Adrenal gland (tissue), 12 donors: ENCODE measurements around the gene CEPT1. TPM values are rescaled to one million over a fixed set of nuclear protein-coding genes. Genes with fewer than 3 reads are reported as not detected.

Experiments used
- DNase-seq, 7 donors: peaks; one replicate each; pipeline ENCODE4 v3.0.0-alpha.2; 2019 to 2020
- H3K27ac ChIP-seq, 5 donors: fragments of 200-600 bp; sonication (generic) in 4 of 5; 1 replicate in 3 of 5; 2 replicates in 2 of 5; pipeline versions ENCODE4 v1.5.1 to v1.8.0; 2016 to 2020; ENCODE audit warnings: mild to moderate bottlenecking in 1 of 5
- H3K27me3 ChIP-seq: fragments of 200-600 bp; 2 replicates; pipeline ENCODE4 v1.8.0; 2021
- H3K36me3 ChIP-seq, 2 donors: fragments of 200-600 bp; replicated peaks in 1 of 2; 1 replicate in 1 of 2; 2 replicates in 1 of 2; pipeline versions ENCODE4 v1.5.1 to v1.8.0; 2018 to 2022
- H3K4me1 ChIP-seq, 2 donors: fragments of 200-600 bp; replicated peaks in 1 of 2; 1 replicate in 1 of 2; 2 replicates in 1 of 2; pipeline versions ENCODE4 v1.5.1 to v1.8.0; 2018 to 2021
- H3K4me3 ChIP-seq, 4 donors: fragments of 200-600 bp; sonication (generic) in 3 of 4; one replicate each; pipeline ENCODE4 v1.5.1; 2016 to 2018
- H3K9me3 ChIP-seq, 3 donors: fragments of 200-600 bp; sonication (generic) in 1 of 3; replicated peaks in 1 of 3; 1 replicate in 2 of 3; 2 replicates in 1 of 3; pipeline versions ENCODE4 v1.5.1 to v1.8.0; 2016 to 2021
- POLR2A ChIP-seq, 2 donors: fragments of 450-650 bp; IDR thresholded peaks; one replicate each; pipeline ENCODE4 v1.6.1; 2017; ENCODE audit warnings: antibody characterized with exemption in 2 of 2, mild to moderate bottlenecking in 2 of 2, moderate library complexity in 1 of 2
- WGBS, 4 donors: extraction: QIAGEN DNeasy Blood & Tissue Kit in 2 of 4; methylation state at CpG; one replicate each; pipeline versions ENCODE4 v1.1.5 to v1.1.7; 2013 to 2017; 5-methylcytosine and 5-hydroxymethylcytosine counted together
- intact Hi-C, 2 donors: fragments of 100-400 bp; cut with DNase I; formaldehyde crosslinking; loops; one replicate each; pipeline versions ENCODE4 v1.14.1 to v1.15.0; 2022 to 2023
- polyA plus RNA-seq, 3 donors: library from polyadenylated mRNA; stranded (reverse); fragments of 200-250 nt in 2 of 3; fragments of 350-450 nt in 1 of 3; fragmentation: Illumina TruSeq in 1 of 3; extraction: RNeasy Lipid Tissue Mini Kit (QIAGEN cat#74804) in 1 of 3; gene quantifications; one replicate each; pipeline ENCODE4 v1.2.3, GENCODE V29; 2013 to 2014
- total RNA-seq, 9 donors: library from RNA; depleted of rRNA in 4 of 9; stranded (reverse); fragments of >200 nt in 4 of 9; fragments of 120-200 nt in 1 of 9; fragmentation: NEBNext Ultra II Directional in 1 of 9; extraction: Animal tissue kit (Norgen Biotek cat#: 25700) in 1 of 9; gene quantifications; one replicate each; pipeline versions ENCODE4 v1.1.0 to v1.2.4, GENCODE V29; 2013 to 2023
- TF ChIP-seq, protein P1 (sequence below), 6 experiments: fragments of 450-650 bp in 4 of 6; fragments of 200-600 bp in 2 of 6; sonication (generic) in 1 of 6; IDR thresholded peaks; 1 replicate in 5 of 6; 2 replicates in 1 of 6; pipeline versions ENCODE4 v1.5.1 to v1.8.0; 2016 to 2021; ENCODE audit warnings: antibody characterized with exemption in 6 of 6, mild to moderate bottlenecking in 2 of 6, moderate library complexity in 1 of 6
- donor health status: healthy with polysubstance abuse.
- donor health status: Bipolar disorder and iron deficiency.
- donor health status: DM: yes; HTN: yes; CAD: no.
- donor health status: DM: no; HTN: no; CAD: no.
- donor health status: DM: no; HTN: no; CAD: no.
- donor health status: DM: yes; HTN: yes; CAD: no.

Gene CEPT1
- total and polyA plus RNA-seq, 12 donors, result 17.0 to 55.8 (median 38.1) TPM

DNA sequence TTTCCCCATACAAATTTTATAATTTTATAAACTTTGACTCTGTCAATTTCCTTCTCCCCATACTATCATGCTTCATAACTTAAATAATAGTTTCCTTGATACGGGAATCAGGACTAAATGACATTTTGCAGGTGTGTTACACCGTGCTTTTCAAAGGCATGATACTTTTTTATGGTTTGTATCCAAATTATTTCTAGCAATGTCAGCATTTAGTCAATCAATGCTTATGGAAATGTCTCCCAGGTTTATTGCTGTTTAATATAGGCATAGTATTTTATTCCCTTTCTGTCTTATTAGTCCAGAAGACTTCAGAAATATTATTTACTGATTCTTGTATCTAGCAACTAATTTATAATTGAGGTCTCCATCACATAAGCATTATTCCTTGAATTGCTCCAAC lies 23.5 kb upstream of the CEPT1 start:
- Histone ChIP-seq H3K27me3 (no peaks in the 10 kb centered on the region), H3K4me3 (no peak overlapping the region), H3K4me1 (no peaks in the 10 kb centered on the region), H3K36me3 (peaks cover 0 to 35% of the 10 kb centered on the region in 2 donors), H3K27ac (no peak overlapping the region), H3K9me3 (no peaks in the 10 kb centered on the region)
- intact Hi-C loops, result no loop called here
- WGBS, 4 donors, result 92 to 99% (median 96%) methylated on average over 2 of the region's 2 CpGs
- DNase-seq, result no peak
- no peak for TF ChIP-seq POLR2A (IDR thresholded peaks at IDR 0.05)
- TF ChIP-seq, protein P1, sequence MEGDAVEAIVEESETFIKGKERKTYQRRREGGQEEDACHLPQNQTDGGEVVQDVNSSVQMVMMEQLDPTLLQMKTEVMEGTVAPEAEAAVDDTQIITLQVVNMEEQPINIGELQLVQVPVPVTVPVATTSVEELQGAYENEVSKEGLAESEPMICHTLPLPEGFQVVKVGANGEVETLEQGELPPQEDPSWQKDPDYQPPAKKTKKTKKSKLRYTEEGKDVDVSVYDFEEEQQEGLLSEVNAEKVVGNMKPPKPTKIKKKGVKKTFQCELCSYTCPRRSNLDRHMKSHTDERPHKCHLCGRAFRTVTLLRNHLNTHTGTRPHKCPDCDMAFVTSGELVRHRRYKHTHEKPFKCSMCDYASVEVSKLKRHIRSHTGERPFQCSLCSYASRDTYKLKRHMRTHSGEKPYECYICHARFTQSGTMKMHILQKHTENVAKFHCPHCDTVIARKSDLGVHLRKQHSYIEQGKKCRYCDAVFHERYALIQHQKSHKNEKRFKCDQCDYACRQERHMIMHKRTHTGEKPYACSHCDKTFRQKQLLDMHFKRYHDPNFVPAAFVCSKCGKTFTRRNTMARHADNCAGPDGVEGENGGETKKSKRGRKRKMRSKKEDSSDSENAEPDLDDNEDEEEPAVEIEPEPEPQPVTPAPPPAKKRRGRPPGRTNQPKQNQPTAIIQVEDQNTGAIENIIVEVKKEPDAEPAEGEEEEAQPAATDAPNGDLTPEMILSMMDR (IDR thresholded peaks at IDR 0.05), result no peak

DNA sequence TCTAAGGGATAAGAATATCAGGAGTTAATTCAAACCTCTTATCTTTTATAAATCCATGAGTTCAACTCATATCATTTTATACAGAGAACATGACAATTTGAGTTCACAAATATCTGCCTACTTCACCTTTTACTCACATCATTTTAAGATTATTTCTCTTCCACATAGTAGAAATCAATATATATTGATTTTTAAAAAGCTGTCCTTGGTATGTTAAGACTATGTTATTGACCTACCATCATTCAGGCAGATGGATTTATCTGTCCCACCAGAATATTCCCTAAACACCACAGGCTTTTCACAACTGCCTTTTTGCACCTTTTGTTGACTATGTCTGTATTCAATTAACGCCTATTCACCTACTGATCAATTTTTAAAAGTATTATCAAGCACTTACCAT lies 13.7 kb upstream of the CEPT1 start:
- Histone ChIP-seq H3K27ac (no peak overlapping the region), H3K4me3 (no peak overlapping the region), H3K4me1 (peaks cover 0 to 8% of the 10 kb centered on the region in 2 donors), H3K27me3 (no peaks in the 10 kb centered on the region), H3K36me3 (peaks cover 0 to 22% of the 10 kb centered on the region in 2 donors), H3K9me3 (no peaks in the 10 kb centered on the region)
- TF ChIP-seq, protein P1 (IDR thresholded peaks at IDR 0.05), result no peak
- TF ChIP-seq POLR2A (IDR thresholded peaks at IDR 0.05), result no peak
- DNase-seq, result no peak
- intact Hi-C loops, result no loop called here
- WGBS, 4 donors, result 94 to 100% (median 98%) methylated on average over 1 of the region's 1 CpG

DNA sequence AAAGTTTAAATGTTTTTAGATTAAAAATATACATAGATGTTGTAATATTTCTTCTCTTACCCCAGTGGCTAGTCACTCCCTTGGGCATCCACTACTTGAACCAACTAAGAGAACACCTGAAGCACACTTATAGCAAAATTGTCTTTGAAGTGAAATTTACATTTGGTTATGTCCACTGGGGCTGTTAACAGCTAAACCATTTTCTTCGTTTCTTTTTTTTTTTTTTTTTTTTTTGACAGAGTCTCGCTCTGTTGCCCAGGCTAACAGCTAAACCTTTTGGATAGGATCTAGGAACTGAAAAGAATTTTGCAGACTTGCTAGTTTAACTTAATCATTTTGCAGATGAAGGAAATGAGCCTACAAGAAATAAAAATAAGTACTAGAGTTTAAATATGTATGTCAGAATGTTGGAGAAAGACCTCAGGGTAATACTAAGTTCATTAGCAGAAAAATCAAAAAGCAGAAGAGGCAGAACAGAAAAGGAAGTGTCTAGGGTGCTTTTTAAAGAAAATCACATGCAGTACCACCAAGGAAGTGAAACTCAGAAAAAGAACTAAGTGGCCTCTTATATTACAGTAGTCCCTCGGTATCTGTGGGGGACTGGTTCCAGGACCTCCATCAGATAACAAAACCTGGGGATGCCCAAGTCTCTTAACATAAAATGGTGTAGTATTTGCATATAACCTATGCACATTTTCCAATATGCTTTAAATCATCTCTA lies 11.9 kb upstream of the CEPT1 start:
- Histone ChIP-seq H3K27ac (peak overlapping the region in 1 of 5 donors; percentile 21), H3K27me3 (no peaks in the 10 kb centered on the region), H3K4me1 (peaks cover 0 to 8% of the 10 kb centered on the region in 2 donors), H3K9me3 (no peaks in the 10 kb centered on the region), H3K4me3 (no peak overlapping the region), H3K36me3 (peaks cover 0 to 22% of the 10 kb centered on the region in 2 donors)
- no peak for DNase-seq
- no peak for TF ChIP-seq POLR2A (IDR thresholded peaks at IDR 0.05)
- TF ChIP-seq, protein P1 (IDR thresholded peaks at IDR 0.05), result no peak
- intact Hi-C loops, result no loop called here
- WGBS, 4 donors, result 73 to 82% (median 81%) methylated on average over 3 of the region's 3 CpGs

DNA sequence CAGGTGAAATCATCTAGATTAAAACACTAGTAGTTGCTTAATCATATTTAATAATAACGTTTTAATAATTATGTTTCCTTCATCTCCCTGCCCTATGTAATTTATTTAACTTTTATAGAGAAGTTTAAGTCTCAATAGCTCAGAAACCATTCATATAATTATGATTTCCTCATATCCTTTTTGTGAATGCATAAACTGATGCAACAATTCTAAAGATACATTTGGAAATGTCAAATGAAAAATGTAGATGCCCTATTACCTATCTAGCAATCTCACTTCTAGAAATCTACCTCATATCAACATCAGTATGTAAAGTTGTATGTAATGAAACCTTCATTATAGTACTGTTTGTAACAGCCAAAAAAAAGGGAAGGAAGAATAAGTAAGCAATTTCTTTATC lies 10.6 kb upstream of the CEPT1 start:
- 56 to 70% (median 64%) methylated on average over 1 of the region's 1 CpG for WGBS, 4 donors
- Histone ChIP-seq H3K27me3 (no peaks in the 10 kb centered on the region), H3K4me3 (no peak overlapping the region), H3K4me1 (peaks cover 0 to 8% of the 10 kb centered on the region in 2 donors), H3K27ac (no peak overlapping the region), H3K9me3 (no peaks in the 10 kb centered on the region), H3K36me3 (peaks cover 0 to 22% of the 10 kb centered on the region in 2 donors)
- TF ChIP-seq, protein P1 (IDR thresholded peaks at IDR 0.05), result no peak
- no peak for TF ChIP-seq POLR2A (IDR thresholded peaks at IDR 0.05)
- intact Hi-C loops, result no loop called here
- no peak for DNase-seq
